HK-2 (cell line): ENCODE results near the gene FOXD4L1.
"Not testable (repeated sequence)": the region's sequence is repeated elsewhere in the genome, so short reads cannot be mapped to it uniquely, and the experiment has no call there.

ENCODE experiments used
- DNase-seq: peaks from one replicate; pipeline ENCODE4 v3.0.0-alpha.2; 2018; ENCODE audit not compliant: unreplicated experiment

The FOXD4L1 gene

DNA sequence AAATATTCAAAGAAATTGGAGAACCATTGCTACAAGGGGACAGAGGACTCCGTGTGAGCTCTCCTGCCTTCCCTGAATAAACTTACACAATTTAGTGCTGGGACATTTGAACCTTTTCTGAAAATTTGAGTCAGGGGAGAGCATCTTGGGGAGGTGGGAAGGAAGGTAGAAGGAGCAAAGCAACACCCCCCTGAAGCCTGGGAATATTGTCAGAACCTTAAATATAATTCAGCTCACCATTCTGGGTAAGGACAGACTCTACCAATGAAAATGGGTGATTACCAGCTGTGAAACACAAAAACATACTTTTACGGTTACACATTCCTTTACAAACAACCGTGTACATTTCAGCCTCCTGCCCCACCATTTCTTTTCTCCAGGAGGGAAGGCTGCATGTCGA, at the start of gene FOXD4L1:
Gene FOXD4L1, plus strand, starts transcription at position 301 of the 400 bp plus-strand sequence. CDS start 592 bp downstream, outside the sequence.
- not testable (repeated sequence) for DNase-seq

DNA sequence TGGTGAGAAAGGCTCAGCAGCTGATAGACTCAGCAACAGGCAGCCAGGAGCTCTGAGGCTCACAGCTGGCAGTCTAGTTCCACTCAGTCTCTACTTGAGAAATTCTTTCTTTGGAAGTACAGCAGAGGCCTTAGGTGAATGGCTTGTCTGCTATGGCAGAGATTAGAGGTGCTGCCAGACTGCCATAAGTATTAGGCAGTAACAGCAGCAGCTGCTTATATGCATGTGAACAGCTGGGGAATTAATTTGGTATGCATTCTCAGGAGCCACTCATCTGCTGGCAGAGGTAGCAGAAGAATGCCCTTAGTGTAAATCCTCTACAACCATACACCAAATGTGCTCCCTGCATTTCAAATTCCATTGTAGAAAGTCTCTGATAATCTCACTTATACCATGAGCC, 32.7 kb upstream of the FOXD4L1 start:
- not testable (repeated sequence) for DNase-seq

DNA sequence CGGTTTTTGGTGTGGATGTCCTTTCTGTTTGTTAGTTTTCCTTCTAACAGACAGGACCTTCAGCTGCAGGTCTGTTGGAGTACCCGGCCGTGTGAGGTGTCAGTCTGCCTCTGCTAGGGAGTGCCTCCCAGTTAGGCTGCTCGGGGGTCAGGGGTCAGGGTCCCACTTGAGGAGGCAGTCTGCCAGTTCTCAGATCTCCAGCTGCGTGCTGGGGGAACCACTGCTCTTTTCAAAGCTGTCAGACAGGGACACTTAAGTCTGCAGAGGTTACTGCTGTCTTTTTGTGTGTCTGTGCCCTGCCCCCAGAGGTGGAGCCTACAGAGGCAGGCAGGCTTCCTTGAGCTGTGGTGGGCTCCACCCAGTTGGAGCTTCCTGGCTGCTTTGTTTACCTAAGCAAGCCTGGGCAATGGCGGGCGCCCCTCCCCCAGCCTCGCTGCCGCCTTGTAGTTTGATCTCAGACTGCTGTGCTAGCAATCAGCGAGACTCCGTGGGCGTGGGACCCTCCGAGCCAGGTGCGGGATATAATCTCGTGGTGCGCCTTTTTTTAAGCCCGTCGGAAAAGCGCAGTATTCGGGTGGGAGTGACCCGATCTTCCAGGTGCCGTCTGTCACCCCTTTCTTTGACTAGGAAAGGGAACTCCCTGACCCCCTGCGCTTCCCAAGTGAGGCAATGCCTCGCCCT, 21.6 kb upstream of the FOXD4L1 start:
- not testable (repeated sequence) for DNase-seq

DNA sequence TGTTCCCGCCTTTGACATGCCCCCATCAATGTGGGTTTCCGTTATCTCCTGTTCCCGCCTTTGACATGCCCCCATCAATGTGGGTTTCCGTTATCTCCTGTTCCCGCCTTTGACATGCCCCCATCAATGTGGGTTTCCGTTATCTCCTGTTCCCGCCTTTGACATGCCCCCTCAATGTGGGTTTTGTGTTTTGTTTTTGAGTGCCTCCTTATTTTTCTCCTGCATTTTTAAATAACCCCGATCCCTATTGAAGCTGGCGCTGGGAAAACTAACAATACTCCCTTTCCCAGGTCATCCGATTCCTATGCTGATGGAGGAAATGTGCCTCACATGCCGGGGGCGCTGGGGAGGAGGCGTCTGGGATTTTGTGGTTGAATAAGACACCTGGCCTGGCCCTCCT, 1.9 kb upstream of the FOXD4L1 start:
- not testable (repeated sequence) for DNase-seq

DNA sequence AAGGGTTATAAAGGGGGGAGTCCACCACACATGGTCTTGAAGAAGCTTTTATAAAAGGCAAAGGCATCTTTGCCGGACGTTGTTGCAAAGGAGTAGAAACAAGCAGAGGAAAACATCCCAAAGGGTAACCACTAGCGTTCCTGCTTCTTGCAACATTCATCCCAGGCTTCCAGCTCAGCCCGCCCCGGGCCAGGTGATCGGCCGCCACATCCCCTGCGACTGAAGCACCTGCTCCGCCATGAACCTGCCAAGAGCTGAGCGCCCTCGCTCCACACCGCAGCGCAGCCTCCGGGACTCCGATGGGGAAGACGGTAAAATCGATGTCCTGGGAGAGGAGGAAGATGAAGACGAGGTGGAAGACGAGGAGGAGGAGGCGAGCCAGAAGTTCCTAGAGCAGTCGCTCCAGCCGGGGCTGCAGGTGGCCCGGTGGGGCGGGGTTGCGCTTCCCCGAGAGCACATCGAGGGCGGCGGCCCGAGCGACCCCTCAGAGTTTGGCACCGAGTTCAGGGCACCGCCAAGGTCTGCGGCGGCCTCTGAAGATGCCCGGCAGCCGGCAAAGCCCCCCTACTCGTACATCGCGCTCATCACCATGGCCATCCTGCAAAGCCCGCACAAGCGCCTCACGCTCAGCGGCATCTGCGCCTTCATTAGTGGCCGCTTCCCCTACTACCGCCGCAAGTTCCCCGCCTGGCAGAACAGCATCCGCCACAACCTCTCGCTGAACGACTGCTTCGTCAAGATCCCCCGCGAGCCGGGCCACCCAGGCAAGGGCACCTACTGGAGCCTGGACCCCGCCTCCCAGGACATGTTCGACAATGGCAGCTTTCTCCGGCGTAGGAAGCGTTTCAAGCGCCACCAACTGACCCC, 787 bp downstream of the FOXD4L1 start:
- not testable (repeated sequence) for DNase-seq

DNA sequence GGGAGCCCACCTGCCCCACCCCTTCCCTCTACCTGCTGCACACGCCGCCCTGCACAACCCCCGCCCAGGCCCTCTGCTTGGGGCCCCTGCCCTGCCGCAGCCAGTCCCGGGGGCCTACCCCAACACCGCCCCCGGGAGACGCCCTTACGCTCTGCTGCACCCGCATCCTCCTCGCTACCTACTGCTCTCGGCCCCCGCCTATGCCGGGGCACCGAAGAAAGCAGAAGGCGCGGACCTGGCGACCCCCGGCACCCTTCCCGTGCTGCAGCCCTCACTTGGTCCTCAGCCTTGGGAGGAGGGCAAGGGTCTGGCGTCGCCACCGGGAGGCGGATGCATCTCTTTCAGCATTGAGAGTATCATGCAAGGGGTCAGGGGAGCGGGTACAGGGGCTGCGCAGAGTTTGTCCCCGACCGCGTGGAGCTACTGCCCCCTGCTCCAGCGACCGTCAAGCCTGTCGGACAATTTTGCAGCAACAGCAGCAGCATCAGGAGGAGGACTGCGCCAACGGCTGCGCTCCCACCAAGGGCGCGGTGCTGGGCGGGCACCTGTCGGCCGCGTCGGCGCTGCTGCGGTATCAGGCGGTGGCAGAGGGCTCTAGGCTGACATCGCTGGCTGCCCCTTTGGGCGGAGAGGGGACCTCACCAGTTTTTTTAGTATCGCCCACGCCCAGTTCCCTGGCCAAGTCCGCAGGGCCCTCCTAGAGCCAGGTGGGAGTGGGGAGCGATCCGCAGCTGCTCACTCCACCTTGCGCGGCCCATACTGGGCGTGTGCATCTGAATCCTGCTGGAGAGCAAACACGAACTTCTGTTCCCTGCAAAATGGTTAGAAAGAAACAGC, 1.6 kb downstream of the FOXD4L1 start:
- DNase-seq, result not testable (repeated sequence)

DNA sequence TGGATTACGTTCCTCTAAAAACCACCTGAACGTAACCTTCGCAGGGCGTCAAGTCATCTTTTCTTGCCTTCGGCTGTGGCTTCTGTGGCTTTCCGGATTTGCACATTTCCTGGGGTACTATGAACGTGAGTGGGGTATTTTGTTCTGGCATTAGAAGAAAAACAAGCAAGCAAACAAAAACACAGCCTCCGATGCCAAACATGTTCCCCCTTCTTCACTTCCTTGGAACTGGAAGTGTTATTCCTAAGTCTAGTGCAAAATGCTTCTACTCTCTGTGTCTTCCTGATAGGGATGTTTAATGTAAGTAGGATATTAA, 2.2 kb downstream of the FOXD4L1 start:
- DNase-seq, result not testable (repeated sequence)

DNA sequence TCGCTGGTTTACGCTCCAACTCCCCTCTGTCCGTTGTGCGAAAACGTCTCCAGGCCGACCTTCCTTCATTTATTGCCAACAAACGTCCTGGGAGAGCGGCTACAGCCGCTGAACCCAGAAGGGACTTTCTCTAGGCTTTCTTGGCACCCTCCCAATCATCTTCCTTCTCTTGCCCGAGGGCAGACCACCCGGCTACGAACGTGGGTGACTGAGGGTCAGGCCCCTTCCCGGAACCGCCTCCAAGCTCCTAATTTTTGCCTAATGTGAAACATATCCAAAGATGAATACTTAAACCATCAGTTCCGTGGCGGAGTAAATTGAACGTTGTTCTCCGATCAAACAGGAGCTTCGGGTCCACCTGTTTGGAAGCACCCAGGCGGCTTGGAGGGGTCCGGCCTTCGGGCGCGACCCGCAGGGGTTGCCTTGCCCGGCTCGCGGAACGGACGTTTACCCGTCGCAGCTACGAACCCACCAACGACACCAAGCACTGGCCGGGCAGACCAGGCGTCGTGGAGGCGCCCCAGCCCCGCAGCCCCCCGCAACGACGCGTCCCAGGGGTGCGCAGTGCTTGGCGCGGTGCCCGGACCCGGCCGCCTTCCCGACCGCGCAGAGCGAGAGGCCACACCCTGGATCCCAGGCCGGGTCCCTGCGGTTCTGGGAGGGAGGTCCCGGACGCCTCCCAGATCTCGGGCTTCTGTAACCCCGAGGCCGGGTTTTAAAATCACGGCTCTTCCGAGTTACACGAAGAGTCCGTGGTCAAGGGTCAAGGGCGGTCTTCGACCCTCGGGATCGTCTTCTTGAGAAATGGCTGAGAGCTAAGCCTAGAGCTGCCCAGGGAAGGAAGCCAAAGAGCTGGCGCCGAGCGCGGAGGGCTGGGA, 4.0 kb downstream of the FOXD4L1 start:
- DNase-seq, result peak; percentile 4

DNA sequence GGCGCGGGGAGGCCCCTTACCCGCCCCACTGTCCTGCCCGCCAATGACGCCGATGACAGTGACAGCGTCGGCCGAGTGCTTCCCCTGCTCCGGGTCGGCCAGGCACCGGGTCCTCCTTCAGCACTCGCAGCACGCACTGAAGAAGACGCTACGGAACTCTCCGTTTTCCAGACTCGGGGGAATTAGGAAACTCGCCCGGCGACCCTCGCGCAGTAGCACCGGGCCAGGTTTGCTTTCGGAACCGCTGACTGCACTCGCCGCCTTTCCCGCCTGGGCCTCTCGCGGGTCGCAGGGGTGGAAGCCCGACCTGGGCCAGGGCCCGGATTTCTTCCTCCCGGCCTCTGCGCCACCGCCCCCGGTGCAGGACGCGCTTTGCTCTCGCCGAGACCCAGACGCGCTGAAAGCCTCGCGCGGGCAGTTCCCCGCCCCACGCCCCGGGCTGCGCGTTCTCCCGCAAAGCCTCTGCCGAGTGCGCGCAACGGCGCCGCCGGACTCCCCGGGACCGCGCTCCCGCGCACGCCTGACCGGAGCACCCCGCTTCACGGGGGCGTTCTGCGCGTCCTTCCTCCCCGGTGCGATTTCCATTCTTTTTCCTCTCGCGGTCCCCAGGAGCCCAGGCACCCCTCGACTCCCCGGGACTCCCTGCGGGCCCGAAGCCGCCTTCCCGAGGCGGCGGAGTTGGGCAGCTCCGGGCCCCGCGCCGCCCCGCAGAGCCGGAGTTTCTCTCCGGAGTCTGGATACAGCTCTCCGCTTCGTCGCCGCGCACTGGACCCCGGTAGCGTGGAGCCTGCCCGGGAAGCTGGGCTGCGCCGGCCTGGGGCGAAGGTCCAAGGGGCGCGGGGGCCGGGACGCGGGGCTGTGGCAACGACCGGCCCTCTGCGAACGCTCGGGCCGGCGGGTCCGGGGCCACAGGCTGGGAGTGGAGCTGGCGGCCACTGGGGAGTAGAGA, 4.9 kb downstream of the FOXD4L1 start:
- DNase-seq, result peak; percentile 28

DNA sequence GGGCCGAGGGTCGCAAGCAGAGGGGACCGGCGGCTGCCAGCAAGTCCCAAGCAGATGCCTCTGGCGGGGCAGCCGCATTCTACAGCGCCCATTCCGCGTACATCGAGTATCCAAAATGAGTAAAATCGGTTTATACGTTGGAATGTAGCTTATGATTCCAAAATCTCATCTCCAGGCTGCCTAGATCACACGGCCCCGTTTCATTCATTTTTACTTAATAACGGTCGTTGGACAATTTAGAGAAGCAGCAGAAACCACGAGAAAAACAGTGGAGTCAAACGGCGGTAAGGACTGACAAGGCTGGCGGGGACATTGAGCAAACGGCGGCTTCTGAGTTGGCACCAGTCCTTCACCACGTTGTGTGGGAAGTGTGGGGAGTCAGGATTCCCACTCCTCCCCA, 5.6 kb downstream of the FOXD4L1 start:
- peak; percentile 1 for DNase-seq

DNA sequence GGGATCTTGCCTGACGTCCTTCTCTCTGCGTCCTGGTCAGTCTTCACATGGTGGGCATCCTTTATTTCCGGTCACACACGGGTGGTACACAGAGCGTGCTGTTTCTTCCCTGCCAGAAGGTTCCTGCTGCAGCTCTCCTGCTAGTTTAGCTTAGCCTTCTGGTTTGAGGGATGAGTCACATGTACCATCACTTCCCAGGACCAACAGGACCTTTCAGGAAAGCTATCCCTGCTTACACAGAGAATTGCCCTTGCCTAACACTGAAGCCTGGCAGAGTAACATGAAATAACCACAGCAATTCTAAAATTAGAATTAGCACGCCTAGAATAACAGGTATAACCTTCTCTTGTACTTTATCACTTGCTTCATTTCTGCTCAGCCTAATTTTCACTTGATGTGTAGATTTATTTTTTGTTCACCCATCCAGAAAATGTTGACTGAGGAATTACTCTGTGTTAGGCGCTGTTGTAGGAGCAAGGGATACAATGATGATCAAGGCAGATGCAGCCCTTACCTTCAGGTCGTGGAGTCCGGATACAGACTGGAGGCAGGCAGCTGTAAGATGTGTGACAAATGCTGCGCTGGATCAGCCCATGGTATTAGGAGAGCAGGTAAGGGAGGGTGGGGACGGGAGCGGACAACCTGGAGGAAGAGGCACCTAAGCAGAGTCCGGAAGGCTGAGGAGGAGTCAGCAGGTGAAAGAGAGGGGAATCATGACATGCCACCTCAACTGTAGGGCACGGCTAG, 9.1 kb downstream of the FOXD4L1 start:
- DNase-seq, result not testable (repeated sequence)

DNA sequence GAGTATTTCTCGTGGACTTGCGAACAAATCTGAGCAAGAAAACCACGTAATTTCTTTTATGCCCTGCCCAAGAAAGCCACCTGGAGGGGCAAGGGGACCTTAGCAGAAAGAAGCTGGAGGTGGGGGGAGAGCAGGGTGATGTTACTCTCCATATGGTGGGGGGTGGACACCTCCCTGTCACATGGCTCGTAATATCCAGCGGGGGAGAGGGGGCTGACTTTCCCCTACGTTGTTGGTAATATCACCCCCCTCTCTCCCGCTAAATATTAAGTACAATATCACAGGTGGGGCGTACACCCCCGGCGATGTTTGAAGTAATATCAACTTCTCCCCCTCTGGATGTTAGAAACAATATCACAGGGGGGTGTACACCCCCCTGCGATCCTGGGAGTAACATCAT, 9.7 kb downstream of the FOXD4L1 start:
- DNase-seq, result not testable (repeated sequence)

DNA sequence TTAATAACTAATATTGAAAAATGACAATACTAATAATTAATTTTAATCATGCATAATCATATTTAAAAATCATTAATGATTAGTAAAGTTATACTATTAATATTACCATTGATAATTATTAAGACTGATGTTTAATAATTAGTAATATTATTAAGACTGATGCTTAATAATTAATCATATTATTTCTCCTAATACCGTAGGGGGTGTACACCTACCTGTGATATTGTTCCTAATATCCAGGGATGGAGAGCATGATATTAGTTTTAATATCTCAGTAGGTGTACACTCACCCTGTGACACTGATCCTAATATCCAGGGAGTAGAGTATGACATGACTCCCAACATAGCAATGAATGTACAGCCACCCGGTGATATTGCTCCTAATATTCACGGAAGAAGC, 12.4 kb downstream of the FOXD4L1 start:
- DNase-seq, result not testable (repeated sequence)

DNA sequence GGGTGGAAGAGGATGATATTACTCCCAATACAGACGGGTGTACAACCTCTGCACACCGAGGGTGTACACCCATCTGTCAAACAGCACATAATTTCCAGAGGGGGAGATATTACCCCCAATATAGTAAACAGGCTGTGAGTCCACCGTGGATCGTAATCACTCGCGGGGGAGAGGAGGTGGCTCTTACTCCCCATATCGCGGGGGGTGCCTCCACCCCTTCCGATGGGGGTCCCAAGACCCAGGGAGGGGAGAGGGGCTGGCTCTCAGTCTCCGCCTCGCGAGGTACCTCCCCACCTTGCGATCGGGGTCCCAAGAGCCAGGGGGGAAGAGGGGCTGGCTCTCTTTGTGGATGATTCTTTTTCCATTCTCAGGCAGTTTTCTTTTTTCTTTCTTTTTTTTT, 13.4 kb downstream of the FOXD4L1 start:
- not testable (repeated sequence) for DNase-seq

DNA sequence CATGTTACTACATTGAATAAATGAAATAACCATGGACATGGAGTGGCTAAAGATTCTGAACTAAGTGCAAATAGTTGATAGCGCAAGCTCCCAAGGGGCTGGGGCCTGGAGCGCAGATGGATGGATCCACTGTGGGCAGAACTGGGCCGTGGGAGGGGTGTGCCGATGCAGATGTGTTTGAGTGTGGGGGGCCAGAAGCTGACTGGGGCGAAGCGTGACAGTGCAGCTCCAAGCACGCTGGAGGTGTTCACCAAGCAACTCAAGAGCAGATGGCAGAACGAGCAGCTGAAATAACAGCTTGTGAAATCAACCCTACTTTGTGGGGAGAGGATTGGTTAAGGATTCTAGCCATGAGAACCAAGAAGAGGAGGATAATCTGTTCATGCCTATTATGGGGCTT, 17.0 kb downstream of the FOXD4L1 start:
- DNase-seq, result not testable (repeated sequence)

DNA sequence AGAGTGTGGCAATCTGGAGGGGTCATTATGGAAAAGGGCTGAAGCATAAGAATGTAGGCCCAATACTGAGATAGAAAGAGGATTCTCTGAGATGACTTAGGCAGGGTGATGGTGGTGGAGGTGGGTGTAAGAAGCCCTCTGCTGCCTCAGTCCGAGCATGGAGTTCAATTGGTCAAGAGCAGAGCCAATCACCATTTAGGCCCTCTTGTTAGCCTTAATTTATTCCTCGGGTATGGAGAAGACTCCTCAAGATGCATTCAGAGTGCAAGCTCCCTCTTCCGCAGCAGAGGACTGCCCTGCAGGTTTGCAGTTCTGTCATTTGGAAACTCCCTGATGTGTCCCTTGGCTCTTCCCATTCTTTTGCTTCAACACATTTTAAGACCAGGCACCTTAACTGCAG, 17.5 kb downstream of the FOXD4L1 start:
- DNase-seq, result not testable (repeated sequence)

DNA sequence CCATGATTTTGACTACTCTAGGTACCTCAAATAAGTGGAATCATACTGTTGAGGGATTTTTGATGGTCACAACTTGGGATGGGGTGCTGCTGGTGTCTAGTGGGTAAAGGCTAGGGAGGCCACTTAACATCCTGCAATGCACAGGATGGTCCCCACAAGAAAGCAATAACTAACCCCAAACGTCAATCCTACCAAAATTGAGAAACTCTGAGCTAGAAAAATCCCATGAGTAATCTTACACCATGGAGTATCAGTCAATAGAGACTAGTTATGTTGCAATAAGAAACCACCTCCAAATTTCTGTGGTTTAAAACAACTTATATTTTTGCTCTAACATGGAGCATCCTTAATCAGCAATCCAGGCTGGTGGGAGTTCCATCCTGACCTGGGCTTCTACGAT, 18.6 kb downstream of the FOXD4L1 start:
- DNase-seq, result not testable (repeated sequence)

DNA sequence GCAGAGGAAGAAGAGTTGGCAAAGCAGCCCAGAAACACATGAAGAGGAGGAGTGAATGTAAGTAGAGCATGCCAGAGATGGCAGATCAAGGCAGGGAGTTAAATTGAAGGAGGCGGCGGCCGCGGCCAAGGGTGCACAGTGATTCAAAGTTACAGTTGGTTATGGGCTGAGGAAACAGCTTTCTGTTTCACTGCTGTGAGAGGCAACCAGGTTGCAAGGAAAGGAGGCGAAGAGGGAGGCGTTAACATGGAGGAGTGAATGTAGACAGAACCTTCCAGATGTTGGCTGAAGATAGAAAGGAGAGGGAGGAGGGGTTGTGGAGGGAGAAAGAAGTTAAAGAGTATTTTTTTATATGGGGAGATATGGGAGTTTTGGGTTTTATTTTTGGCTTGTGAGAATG, 22.4 kb downstream of the FOXD4L1 start:
- not testable (repeated sequence) for DNase-seq

DNA sequence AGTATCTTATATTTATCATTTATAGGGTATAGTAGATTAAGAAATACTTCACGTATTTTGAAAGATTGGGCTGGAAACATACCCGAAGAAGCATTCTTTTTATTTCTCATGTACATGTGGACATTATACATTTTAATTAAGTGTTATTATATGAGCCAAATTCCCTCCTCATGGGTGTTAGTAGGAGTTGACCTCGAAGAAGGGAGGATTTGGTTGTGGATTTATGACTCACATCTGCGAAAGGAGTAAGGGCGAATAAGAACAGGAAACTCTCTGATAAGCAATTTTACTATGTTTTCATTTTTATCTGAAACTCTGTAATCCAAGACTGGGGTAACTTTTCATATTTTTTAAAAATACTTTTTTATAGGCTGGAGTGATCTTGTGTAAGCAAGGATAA, 23.0 kb downstream of the FOXD4L1 start:
- not testable (repeated sequence) for DNase-seq
